Left lung (tissue), 10 donors: ENCODE results near the gene EPS8. TPM values are rescaled to one million over a fixed set of nuclear protein-coding genes. Genes with fewer than 3 reads are reported as not detected.

Experiments used
- ATAC-seq: fragments of 200-7000 bp; cut with Tn5 transposase; one replicate; pipeline ENCODE4 v1.9.1; 2020; ENCODE audit warnings: moderate library complexity
- DNase-seq, 4 donors: peaks; one replicate each; pipeline ENCODE4 v3.0.0-alpha.2; 2013 to 2020
- H3K27ac ChIP-seq, 2 donors: fragments of 200-600 bp; sonication (generic) in 1 of 2; one replicate each; pipeline versions ENCODE4 v1.5.0 to v1.8.0; 2020 to 2021
- H3K27me3 ChIP-seq, 2 donors: fragments of 200-600 bp; sonication (generic) in 1 of 2; one replicate each; pipeline versions ENCODE4 v1.5.0 to v1.8.0; 2020 to 2021
- H3K36me3 ChIP-seq, 2 donors: fragments of 200-600 bp; sonication (generic) in 1 of 2; one replicate each; pipeline versions ENCODE4 v1.5.0 to v1.8.0; 2020 to 2021
- H3K4me1 ChIP-seq, 2 donors: fragments of 200-600 bp; one replicate each; pipeline ENCODE4 v1.8.0; 2021
- H3K4me3 ChIP-seq, 2 donors: fragments of 200-600 bp; sonication (generic) in 1 of 2; one replicate each; pipeline versions ENCODE4 v1.5.0 to v1.8.0; 2020 to 2021; ENCODE audit warnings: mild to moderate bottlenecking in 1 of 2
- H3K9me3 ChIP-seq, 2 donors: fragments of 200-600 bp; sonication (generic) in 1 of 2; one replicate each; pipeline versions ENCODE4 v1.5.0 to v1.8.0; 2020 to 2021
- CTCF ChIP-seq, 2 donors: fragments of 200-600 bp; sonication (generic) in 1 of 2; IDR thresholded peaks; one replicate each; pipeline versions ENCODE4 v1.5.0 to v1.8.0; 2021; ENCODE audit warnings: antibody characterized with exemption in 2 of 2
- intact Hi-C, 2 donors: fragments of 100-400 bp; cut with DNase I; formaldehyde crosslinking; loops; one replicate each; pipeline versions ENCODE4 v1.11.2 to v1.14.2; 2022
- polyA plus RNA-seq, 6 donors: library from polyadenylated mRNA; unstranded; fragments of 120-200 nt; gene quantifications; one replicate each; pipeline ENCODE4 v1.2.1, GENCODE V29; 2013; ENCODE audit not compliant: insufficient read length in 6 of 6
- total RNA-seq, 2 donors: library from RNA; stranded (reverse); fragmentation: NEBNext Ultra II Directional; extraction: Animal tissue kit (Norgen Biotek cat#: 25700); gene quantifications; one replicate each; pipeline ENCODE4 v1.2.1, GENCODE V29; 2021
- donor health status: DM: no; HTN: yes; CAD: no.
- donor health status: DM: no; HTN: no; CAD: no.

EPS8 gene
- total and polyA plus RNA-seq, 8 donors: 29.0 to 64.8 (median 42.6) TPM

- Histone ChIP-seq H3K4me3 (no peak overlapping the region), H3K27ac (peak overlapping the region in 1 of 2 donors; percentile 1), H3K4me1 (no peaks in the 10 kb centered on the region), H3K36me3 (no peaks in the 10 kb centered on the region), H3K9me3 (no peaks in the 10 kb centered on the region), H3K27me3 (no peaks in the 10 kb centered on the region)
- intact Hi-C loops: no loop called here
- TF ChIP-seq CTCF (IDR thresholded peaks at IDR 0.05): no peak
- ATAC-seq (no peak), DNase-seq (no peak)
Measured at GRCh38 chr12:15830538-15830937, 41.4 kb upstream of the EPS8 start.

- Histone ChIP-seq H3K9me3 (no peaks in the 10 kb centered on the region), H3K36me3 (no peaks in the 10 kb centered on the region), H3K27me3 (no peaks in the 10 kb centered on the region), H3K4me1 (no peaks in the 10 kb centered on the region), H3K4me3 (no peak overlapping the region), H3K27ac (no peak overlapping the region)
- intact Hi-C loops: no loop called here
- ATAC-seq (no peak), DNase-seq (no peak)
- TF ChIP-seq CTCF (IDR thresholded peaks at IDR 0.05): no peak
Measured at GRCh38 chr12:15829949-15830348, 40.8 kb upstream of the EPS8 start.

- intact Hi-C loops: no loop called here
- H3K4me1 ChIP-seq: no peaks in the 10 kb centered on the region
- H3K36me3 ChIP-seq: no peaks in the 10 kb centered on the region
- no peaks in the 10 kb centered on the region for H3K9me3 ChIP-seq
- no peaks in the 10 kb centered on the region for H3K27me3 ChIP-seq
- ATAC-seq (no peak), DNase-seq (no peak)
- H3K4me3 ChIP-seq: no peak overlapping the region
- no peak overlapping the region for H3K27ac ChIP-seq
- no peak for TF ChIP-seq CTCF (IDR thresholded peaks at IDR 0.05)
Measured at GRCh38 chr12:15829255-15829654, 40.1 kb upstream of the EPS8 start.

GRCh38 chr12:15827136-15827535, 37.9 kb upstream of the EPS8 start:
- TF ChIP-seq CTCF (IDR thresholded peaks at IDR 0.05): no peak
- intact Hi-C loops: no loop called here
- Histone ChIP-seq H3K27ac (no peak overlapping the region), H3K27me3 (no peaks in the 10 kb centered on the region), H3K9me3 (no peaks in the 10 kb centered on the region), H3K4me1 (no peaks in the 10 kb centered on the region), H3K36me3 (no peaks in the 10 kb centered on the region), H3K4me3 (no peak overlapping the region)
- DNase-seq (no peak), ATAC-seq (no peak)

GRCh38 chr12:15824516-15824915, 35.3 kb upstream of the EPS8 start:
- no peaks in the 10 kb centered on the region for H3K36me3 ChIP-seq
- no peaks in the 10 kb centered on the region for H3K27me3 ChIP-seq
- no peak overlapping the region for H3K4me3 ChIP-seq
- H3K4me1 ChIP-seq: no peaks in the 10 kb centered on the region
- no peak for ATAC-seq
- no peak overlapping the region for H3K27ac ChIP-seq
- H3K9me3 ChIP-seq: no peaks in the 10 kb centered on the region
- intact Hi-C loops: no loop called here
- DNase-seq: no peak
- TF ChIP-seq CTCF (IDR thresholded peaks at IDR 0.05): no peak
